ENCODE measurements around the gene SLC6A5. TPM values are rescaled to one million over a fixed set of nuclear protein-coding genes. Genes with fewer than 3 reads are reported as not detected.
A peak's percentile ranks its signal among the peaks of the same experiment; 100 is the strongest.

The SLC6A5 gene
- total RNA-seq, 2 experiments from 2014 or later, result not detected

DNA sequence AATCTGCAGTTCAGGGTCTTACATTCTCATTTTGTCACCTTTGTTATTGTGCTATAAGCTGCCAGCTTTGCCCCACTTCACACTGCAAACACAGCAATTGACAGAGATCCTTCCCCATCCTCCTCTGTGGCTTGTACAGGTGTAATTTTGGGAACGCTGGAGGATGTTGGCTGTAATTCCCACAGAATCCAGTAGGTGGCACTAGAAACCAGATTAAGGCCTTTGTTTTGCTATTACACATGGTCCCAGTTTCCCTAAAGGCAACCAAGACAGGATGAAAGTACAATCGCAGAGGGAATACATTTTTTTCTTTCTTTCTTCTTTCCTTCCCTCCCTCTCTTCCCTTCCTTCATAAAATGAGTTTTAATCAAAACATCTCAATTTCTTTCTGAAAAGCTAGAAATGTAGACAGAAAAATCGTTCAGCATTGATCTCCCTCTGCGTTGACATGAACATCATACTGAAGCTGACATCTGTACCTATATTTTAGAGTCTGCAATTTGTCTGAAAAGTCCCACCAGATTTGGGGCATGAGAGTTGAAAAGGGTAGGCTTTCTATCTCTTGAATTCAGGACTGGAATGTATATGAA is 48.7 kb downstream of the SLC6A5 start:
- no peak overlapping the region for H3K4me3 Mint-ChIP-seq

DNA sequence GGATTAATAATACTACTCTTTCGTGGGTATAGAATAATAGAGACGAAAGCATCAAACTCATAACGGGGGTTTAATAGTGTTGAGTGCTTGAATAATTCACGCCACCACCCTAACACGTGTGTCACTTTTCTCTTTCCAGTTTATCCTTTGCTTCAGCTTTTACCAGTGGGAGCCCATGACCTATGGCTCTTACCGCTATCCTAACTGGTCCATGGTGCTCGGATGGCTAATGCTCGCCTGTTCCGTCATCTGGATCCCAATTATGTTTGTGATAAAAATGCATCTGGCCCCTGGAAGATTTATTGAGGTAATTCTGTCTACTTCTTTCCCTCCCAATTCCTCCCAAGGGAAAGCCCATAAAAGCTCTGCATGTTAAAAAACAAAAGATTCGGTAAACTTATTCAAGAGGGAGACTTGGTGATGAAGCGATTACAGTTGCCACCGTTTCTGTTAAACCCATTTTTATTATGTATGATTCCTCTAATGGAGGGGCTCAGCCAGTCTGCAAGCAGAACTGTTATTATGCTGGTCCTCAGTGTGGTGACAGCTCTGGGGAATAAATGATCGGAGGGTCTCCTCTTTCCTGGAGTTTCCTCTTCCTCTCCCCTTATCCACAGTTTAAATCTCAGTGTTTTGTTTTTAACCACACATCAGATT is 52.9 kb downstream of the SLC6A5 start:
- DNase-seq, result no peak
- Mint-ChIP-seq H3K4me3 (no peak overlapping the region), H3K27me3 (peaks cover 15% of the 10 kb centered on the region), H3K27ac (no peak overlapping the region), H3K36me3 (no peaks in the 10 kb centered on the region), H3K4me1 (no peaks in the 10 kb centered on the region), H3K9me3 (ENCODE audit: low read depth) (no peaks in the 10 kb centered on the region)
- CTCF ChIA-PET, result no interaction called here
- no peak for ATAC-seq

More for the DNA sequence above, 48.7 kb downstream of the SLC6A5 start:
- DNase-seq, result peak; percentile 44
- Mint-ChIP-seq H3K27me3 (no peaks in the 10 kb centered on the region), H3K36me3 (no peaks in the 10 kb centered on the region), H3K4me1 (no peaks in the 10 kb centered on the region), H3K27ac (no peak overlapping the region), H3K9me3 (ENCODE audit: low read depth) (no peaks in the 10 kb centered on the region)
- CTCF ChIA-PET, result interaction anchor here (0.8 to 1.7 kb wide), 5 partner anchors 10 to 865 kb away, joined by 3 to 15 read pairs (median 6); no protein-coding TSS in a partner anchor
- ATAC-seq, result no peak

DNA sequence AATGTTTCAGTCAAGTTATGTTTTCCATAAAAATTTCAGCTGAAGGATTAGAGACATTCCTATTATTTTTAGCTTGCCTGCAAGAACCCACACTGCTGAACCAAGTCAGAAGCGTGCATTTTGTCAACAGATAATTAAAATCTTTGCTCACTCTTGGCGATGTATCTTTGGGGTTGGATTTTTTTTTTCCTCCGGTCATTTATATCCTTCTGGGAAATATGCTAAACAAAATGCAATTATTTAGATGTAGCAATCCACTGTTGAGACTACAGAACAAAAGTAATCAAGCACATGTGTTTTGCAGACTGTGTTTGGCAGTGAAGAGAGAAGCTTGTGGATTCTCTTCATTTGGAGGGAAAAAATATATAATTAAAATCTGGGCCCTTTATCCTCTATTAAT is 54.6 kb downstream of the SLC6A5 start:
- H3K9me3 Mint-ChIP-seq (ENCODE audit: low read depth), result no peaks in the 10 kb centered on the region
- ATAC-seq (no peak), DNase-seq (no peak)
- CTCF ChIA-PET, result no interaction called here
- H3K27ac Mint-ChIP-seq, result no peak overlapping the region
- H3K27me3 Mint-ChIP-seq, result peaks cover 22% of the 10 kb centered on the region
- no peaks in the 10 kb centered on the region for H3K36me3 Mint-ChIP-seq
- no peak overlapping the region for H3K4me3 Mint-ChIP-seq
- H3K4me1 Mint-ChIP-seq, result no peaks in the 10 kb centered on the region

DNA sequence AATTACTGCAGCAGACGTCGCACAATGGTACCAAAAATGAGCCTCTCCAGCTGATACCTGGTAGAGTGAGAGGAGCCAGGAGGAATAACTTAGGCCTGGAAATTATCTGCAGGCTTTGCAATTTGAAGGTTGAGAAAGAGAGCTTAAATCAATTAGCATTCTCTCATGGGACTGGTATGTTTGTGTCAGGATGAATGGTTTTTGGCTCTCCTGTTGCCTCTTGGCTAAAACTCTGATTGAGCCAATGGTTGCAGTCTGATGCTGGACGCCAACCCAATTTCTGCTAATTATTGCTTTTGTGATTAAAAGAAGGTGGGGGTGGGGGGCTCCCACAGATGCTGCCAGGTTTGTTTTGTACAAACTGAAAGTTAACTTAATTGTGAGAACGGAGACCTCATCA is 57.5 kb downstream of the SLC6A5 start:
- Mint-ChIP-seq H3K27ac (no peak overlapping the region), H3K27me3 (peaks cover 22% of the 10 kb centered on the region), H3K36me3 (no peaks in the 10 kb centered on the region), H3K4me1 (no peaks in the 10 kb centered on the region), H3K9me3 (ENCODE audit: low read depth) (no peaks in the 10 kb centered on the region), H3K4me3 (no peak overlapping the region)
- ATAC-seq (no peak), DNase-seq (no peak)
- CTCF ChIA-PET, result interaction anchor here (2.2 kb wide), 1 partner anchor 9 kb away, joined by 6 read pairs; no protein-coding TSS in a partner anchor

DNA sequence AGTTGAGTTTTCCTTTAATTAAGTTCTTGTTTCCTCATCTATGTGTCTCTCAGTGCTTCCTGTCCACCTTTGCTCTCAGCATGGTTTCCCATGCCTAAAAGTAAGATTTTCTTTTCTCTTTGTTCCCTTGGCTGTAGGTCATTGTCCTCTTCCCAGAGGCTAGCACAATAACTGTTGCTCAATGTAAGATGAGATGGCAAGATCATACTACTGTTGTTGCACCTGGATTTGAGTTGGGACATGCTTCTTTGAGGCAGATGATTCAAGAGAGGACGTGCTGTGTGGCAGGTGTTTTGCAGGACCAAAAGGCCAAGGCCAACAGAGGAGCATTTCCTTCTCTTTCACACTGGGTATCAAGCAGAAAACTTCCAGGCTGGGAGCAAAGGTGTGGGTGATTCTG is 58.7 kb downstream of the SLC6A5 start:
- H3K27ac Mint-ChIP-seq, result no peak overlapping the region
- H3K4me1 Mint-ChIP-seq, result no peaks in the 10 kb centered on the region
- peaks cover 22% of the 10 kb centered on the region for H3K27me3 Mint-ChIP-seq
- no peaks in the 10 kb centered on the region for H3K36me3 Mint-ChIP-seq
- CTCF ChIA-PET, result interaction anchor here (2.2 kb wide), 1 partner anchor 10 kb away, joined by 6 read pairs; no protein-coding TSS in a partner anchor
- ATAC-seq (no peak), DNase-seq (no peak)
- H3K9me3 Mint-ChIP-seq (ENCODE audit: low read depth), result no peaks in the 10 kb centered on the region
- no peak overlapping the region for H3K4me3 Mint-ChIP-seq

DNA sequence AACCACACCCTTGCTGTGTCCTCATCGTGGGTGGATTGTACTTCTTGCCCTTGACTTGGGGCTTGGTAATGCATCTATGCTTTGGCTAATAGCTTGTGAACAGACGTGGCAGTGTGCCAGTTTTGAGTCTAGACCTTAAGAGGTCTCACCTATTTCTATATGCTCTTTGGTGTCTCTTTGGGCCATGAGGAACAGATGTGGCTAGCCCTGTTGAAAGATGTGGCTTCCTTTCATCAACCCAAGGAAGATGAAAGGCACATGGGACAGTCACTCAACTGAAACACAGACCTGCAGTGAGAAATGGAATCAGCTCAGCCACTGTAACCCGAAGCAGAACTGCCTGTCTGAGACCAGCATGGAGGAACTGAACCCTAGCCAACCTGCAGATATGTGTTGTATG is 62.0 kb downstream of the SLC6A5 start:
- no peak overlapping the region for H3K27ac Mint-ChIP-seq
- CTCF ChIA-PET, result no interaction called here
- DNase-seq (no peak), ATAC-seq (no peak)
- no peaks in the 10 kb centered on the region for H3K36me3 Mint-ChIP-seq
- no peaks in the 10 kb centered on the region for H3K4me1 Mint-ChIP-seq
- peaks cover 22% of the 10 kb centered on the region for H3K27me3 Mint-ChIP-seq
- H3K4me3 Mint-ChIP-seq, result no peak overlapping the region
- H3K9me3 Mint-ChIP-seq (ENCODE audit: low read depth), result no peaks in the 10 kb centered on the region

DNA sequence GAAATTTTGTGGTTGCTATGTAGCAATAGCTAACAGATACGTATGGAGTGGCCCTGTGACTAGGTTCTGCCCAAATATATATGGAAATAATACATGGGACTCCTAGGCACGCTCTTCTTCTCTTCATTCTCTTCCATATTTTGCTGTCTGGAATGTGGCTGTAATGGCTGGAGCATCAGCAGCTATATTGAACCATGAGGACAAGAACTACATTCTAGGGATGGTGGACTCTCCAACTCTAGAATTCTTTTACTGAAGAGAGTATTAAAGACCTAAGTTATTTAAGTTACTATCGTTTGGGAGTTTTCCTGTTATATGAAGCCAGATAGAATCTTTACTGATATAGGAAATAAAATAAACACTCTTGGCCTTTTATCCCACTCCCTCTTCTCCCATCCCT is 62.4 kb downstream of the SLC6A5 start:
- ATAC-seq (no peak), DNase-seq (no peak)
- no peak overlapping the region for H3K4me3 Mint-ChIP-seq
- H3K9me3 Mint-ChIP-seq (ENCODE audit: low read depth), result no peaks in the 10 kb centered on the region
- CTCF ChIA-PET, result no interaction called here
- H3K27me3 Mint-ChIP-seq, result peaks cover 22% of the 10 kb centered on the region
- no peaks in the 10 kb centered on the region for H3K36me3 Mint-ChIP-seq
- H3K27ac Mint-ChIP-seq, result no peak overlapping the region
- no peaks in the 10 kb centered on the region for H3K4me1 Mint-ChIP-seq

DNA sequence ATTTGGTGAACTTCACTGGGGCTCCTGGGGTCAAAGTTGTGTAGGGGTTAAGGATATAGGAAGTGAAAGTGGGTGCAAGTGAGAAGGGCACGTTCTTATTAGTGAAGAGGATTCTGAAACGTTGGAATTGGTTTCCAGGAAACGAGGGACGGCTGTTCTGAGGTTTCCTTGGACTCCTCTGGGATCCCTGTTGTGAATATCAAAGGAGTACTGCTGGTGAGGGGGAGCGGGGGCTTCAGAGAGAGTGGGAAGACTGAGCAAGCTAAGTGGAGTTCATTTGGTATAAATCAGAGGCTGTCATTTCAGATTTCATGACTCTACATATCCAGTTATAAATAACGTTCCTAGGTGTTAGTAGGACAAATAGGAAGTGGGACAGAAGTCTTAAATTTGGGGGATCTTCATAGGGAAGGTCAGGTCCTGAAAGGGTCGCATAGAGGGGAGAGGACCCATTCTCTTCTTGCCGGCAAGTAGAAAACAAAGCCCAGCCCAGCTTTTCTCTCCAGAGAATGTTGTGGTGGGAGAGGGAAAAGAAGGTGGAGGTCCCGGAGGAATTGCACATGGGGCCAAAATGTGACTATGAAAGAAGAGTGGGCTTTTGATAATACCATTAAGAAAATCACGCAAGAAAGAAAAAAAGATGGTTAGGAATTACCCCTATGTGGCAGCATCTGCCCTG is 68.9 kb downstream of the SLC6A5 start:
- no peaks in the 10 kb centered on the region for H3K9me3 Mint-ChIP-seq (ENCODE audit: low read depth)
- CTCF ChIA-PET, result no interaction called here
- ATAC-seq (no peak), DNase-seq (no peak)
- H3K4me3 Mint-ChIP-seq, result no peak overlapping the region
- peaks cover 70% of the 10 kb centered on the region for H3K27me3 Mint-ChIP-seq
- H3K4me1 Mint-ChIP-seq, result peaks cover 6% of the 10 kb centered on the region
- H3K36me3 Mint-ChIP-seq, result no peaks in the 10 kb centered on the region
- H3K27ac Mint-ChIP-seq, result no peak overlapping the region

DNA sequence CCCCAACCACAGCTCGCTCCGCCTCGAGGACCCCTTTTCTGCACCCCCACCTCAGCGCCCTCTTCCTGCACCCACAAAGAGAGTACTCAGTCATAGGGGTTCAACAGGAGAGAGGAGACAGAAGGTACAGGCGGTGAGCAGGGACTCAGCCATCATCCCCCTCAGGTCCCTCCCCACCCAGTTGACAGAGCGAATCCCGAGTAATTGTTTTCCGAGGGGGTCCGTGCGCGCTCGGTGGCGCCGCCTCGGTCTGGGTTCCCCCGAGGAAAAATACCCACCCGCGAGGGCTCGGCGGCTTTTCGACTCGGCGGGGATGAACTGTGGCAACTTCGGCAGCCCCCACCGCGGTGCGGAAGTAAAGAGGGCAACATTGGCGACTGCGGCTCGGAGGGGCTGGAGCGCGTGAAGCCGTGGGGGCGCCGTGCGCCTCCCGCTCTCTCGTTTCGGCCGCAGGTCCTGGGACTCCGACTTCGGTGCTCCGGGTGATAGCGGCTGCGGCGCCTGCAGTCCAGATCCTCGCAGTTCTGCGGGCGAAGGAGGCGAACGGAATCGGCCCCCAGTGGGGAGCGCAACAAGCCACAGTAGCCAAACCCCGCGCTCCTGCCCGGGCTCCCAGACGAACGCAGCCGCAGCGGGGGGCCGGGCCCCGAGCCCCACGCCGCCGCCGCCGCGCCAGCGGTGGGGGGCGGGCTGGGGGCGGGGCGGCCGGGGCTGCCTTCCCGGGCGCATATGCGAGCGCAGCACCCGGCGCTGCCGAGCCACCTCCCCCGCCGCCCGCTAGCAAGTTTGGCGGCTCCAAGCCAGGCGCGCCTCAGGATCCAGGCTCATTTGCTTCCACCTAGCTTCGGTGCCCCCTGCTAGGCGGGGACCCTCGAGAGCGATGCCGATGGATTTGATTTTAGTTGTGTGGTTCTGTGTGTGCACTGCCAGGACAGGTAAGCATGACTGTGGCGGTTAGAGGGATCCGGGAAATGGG is 69.7 kb downstream of the SLC6A5 start, which contains the start of gene NELL1:
NELL1 (plus strand) TSS at position 743 of the 976 bp plus-strand sequence.
- H3K27me3 Mint-ChIP-seq, result peaks cover 70% of the 10 kb centered on the region
- ATAC-seq (no peak), DNase-seq (no peak)
- no peaks in the 10 kb centered on the region for H3K36me3 Mint-ChIP-seq
- CTCF ChIA-PET, result no interaction called here
- H3K27ac Mint-ChIP-seq, result no peak within 1 kb of the TSS
- no peak within 1 kb of the TSS for H3K4me3 Mint-ChIP-seq
- H3K4me1 Mint-ChIP-seq, result peaks cover 6% of the 10 kb centered on the region
- no peaks in the 10 kb centered on the region for H3K9me3 Mint-ChIP-seq (ENCODE audit: low read depth)

DNA sequence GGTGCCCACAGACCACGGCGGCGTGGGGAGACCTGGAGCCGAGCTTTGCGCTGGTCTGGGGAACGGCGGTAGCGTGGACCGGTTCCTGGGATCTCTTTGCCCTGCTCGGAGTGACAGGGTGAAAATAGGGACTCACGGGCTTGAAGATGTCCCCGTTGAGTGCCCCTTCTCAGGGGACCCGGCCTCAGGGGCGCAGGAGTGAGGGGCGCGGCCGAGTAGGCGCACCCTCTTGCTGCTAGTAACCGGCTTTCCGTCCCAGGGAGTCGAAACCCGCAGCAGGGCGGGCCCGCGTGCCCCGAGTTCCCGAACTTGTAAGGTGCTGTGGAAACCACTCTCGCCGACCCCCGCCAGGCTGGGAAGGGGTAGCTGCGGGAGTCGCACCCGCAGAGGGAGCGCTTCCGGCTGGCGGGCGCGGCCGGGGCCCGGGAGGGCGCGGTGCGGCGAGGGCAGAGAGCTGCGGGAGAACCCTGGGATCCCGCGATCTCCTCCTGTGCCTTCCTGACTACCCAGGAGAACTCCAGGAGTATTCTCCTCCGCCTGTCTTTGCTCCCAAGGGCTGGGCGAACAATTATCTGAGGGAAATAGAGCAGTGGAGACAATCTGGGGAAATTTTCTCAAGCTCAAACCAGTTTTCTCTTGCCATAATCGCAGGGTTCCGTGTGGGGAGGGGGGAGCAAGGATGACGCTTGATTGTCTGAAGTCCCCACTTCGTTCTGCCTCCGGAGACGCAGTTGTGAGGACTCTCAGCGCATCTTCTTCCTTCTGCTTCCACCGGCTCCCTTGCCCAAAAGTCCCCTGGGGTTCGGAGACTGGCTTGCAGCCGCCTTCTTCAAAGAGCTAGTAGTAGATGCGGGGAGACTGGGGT is 70.6 kb downstream of the SLC6A5 start:
- peaks cover 70% of the 10 kb centered on the region for H3K27me3 Mint-ChIP-seq
- no peak overlapping the region for H3K4me3 Mint-ChIP-seq
- H3K27ac Mint-ChIP-seq, result no peak overlapping the region
- H3K9me3 Mint-ChIP-seq (ENCODE audit: low read depth), result no peaks in the 10 kb centered on the region
- DNase-seq (no peak), ATAC-seq (no peak)
- CTCF ChIA-PET, result interaction anchor here (3.6 kb wide), 1 partner anchor 22 kb away, joined by 15 read pairs; no protein-coding TSS in a partner anchor
- H3K36me3 Mint-ChIP-seq, result no peaks in the 10 kb centered on the region
- peaks cover 6% of the 10 kb centered on the region for H3K4me1 Mint-ChIP-seq

DNA sequence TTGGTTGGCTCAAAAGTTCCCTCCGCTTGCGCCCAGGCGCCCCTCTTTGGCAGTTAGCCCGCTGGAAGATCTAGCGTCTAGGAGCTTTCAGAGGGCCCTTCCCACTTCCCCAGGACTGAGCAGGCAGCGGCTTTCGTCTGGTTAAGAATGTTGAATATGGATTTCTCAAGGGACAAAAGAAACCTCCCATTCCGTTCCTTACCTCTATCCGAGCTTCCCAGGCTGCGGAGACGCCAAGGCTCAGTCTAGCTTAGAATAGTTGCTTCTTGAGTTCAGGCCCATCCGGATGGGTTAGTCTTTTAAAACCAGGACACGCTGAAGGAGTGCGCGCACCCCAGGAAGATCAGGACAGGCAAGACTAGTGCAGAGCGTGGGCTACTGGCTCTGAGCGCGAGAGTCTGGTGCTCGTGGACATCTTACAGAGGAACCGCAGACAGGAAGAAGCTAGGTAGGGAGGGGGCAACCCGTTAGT is 71.6 kb downstream of the SLC6A5 start:
- Mint-ChIP-seq H3K27ac (no peak overlapping the region), H3K9me3 (ENCODE audit: low read depth) (no peaks in the 10 kb centered on the region), H3K4me1 (peaks cover 6% of the 10 kb centered on the region), H3K36me3 (no peaks in the 10 kb centered on the region), H3K4me3 (no peak overlapping the region), H3K27me3 (peaks cover 62% of the 10 kb centered on the region)
- CTCF ChIA-PET, result interaction anchor here (3.6 kb wide), 1 partner anchor 23 kb away, joined by 15 read pairs; no protein-coding TSS in a partner anchor
- DNase-seq, result no peak
- ATAC-seq, result no peak

DNA sequence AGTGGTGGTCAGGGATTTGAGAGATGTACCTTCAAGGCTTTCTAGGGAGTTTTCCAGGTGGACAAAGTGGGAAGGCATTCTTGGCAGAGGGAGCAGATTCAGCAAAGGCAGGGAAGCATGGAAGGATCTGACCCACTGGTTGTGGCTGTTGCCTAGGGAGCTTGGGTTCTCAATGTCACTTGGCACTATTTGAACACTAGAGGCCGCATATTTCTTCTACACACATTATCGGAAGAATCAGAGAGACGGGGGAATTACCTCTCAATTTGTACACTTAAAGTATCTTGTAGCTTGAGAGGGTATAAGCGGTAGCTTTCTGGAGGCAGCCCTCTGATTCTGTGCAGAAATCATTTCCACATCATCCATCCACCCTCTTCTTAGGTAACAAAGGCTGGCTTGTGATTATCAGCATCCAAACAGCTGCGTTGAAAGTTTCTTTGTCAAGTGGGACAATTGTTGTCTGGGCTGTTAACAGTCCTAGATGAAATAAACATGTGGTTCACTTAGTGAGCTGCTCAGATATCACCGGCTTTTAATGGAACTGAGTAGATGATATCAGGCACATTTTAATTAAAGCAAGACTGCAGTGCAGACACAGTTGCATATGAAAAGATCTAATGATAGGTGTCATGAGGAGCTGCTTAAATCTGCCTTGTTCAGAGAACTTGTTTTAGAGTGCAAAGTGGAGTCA is 72.6 kb downstream of the SLC6A5 start:
- no peak for ATAC-seq
- H3K4me3 Mint-ChIP-seq, result no peak overlapping the region
- H3K27me3 Mint-ChIP-seq, result peaks cover 55% of the 10 kb centered on the region
- H3K36me3 Mint-ChIP-seq, result no peaks in the 10 kb centered on the region
- CTCF ChIA-PET, result interaction anchor here (3.6 kb wide), 1 partner anchor 24 kb away, joined by 15 read pairs; no protein-coding TSS in a partner anchor
- peaks cover 6% of the 10 kb centered on the region for H3K4me1 Mint-ChIP-seq
- no peaks in the 10 kb centered on the region for H3K9me3 Mint-ChIP-seq (ENCODE audit: low read depth)
- no peak overlapping the region for H3K27ac Mint-ChIP-seq
- no peak for DNase-seq
